Retinal pigment epithelial cell (primary cell): Measurements from ENCODE around the gene GGA3.

Experiments
- DNase-seq: peaks from one replicate; pipeline ENCODE4 v3.0.0-alpha.2; 2010; ENCODE audit warnings: low read depth
- H3K4me3 ChIP-seq: 2 replicates; pipeline ENCODE4 v1.5.1; 2011; ENCODE audit warnings: mild to moderate bottlenecking, low read length, control low read depth, moderate library complexity
- CTCF ChIP-seq: conservative IDR thresholded peaks from 2 replicates; pipeline ENCODE4 v1.5.1; 2011; ENCODE audit warnings: low read depth, low read length, control low read depth, inconsistent platforms

The GGA3 gene

GRCh38 chr17:75271233-75271954, 10.0 kb upstream of the GGA3 start:
- no peak for DNase-seq
- TF ChIP-seq CTCF, result peak; percentile 43
- peak overlapping the region; percentile 71 for H3K4me3 ChIP-seq

DNA sequence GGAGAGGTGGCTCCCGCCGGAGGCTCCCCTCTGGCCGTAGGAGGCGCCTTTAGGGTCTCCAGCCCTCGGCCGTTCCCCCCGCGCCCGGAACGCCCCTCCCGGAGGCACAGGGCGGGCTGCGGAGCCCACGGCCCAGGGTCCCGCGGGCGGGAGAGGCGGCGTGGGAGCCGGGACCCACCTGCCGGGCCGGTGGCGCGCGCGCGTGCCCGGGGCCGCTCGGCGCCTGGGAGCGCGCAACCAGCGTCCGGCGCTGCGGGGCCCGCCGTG, 9.5 kb upstream of the GGA3 start, which contains the start of gene MIF4GD:
MIF4GD (minus strand) TSS at position 266 of the 267 bp plus-strand sequence. CDS start 1,036 bp downstream, outside the sequence.
- DNase-seq, result no peak
- peak within 1 kb of the TSS; percentile 88 for H3K4me3 ChIP-seq
- no peak for TF ChIP-seq CTCF

- H3K4me3 ChIP-seq, result peak overlapping the region; percentile 88
- peak; percentile 61 for TF ChIP-seq CTCF
- peak; percentile 69 for DNase-seq
Observed at GRCh38 chr17:75270218-75270965, 9.0 kb upstream of the GGA3 start.

DNA sequence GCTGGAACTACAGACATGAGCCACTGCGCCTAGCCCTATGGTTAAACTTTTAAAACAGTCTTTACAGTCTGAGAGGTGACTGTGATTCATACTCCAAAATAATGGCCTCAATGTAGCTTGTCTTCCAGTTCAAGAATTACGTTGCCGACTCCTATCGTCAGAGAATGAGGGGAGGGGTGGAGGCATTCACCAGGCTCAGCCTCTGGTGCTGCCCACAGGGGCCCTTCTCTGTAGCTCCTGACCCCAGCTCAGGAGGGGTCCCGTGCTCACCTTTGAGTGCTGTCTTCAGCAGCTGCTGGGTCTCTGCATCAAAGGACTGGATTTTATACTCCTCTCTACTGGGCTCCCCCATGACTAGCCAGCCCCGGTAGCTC, 8.4 kb upstream of the GGA3 start:
- DNase-seq, result no peak
- H3K4me3 ChIP-seq, result peak overlapping the region; percentile 88
- TF ChIP-seq CTCF, result no peak

DNA sequence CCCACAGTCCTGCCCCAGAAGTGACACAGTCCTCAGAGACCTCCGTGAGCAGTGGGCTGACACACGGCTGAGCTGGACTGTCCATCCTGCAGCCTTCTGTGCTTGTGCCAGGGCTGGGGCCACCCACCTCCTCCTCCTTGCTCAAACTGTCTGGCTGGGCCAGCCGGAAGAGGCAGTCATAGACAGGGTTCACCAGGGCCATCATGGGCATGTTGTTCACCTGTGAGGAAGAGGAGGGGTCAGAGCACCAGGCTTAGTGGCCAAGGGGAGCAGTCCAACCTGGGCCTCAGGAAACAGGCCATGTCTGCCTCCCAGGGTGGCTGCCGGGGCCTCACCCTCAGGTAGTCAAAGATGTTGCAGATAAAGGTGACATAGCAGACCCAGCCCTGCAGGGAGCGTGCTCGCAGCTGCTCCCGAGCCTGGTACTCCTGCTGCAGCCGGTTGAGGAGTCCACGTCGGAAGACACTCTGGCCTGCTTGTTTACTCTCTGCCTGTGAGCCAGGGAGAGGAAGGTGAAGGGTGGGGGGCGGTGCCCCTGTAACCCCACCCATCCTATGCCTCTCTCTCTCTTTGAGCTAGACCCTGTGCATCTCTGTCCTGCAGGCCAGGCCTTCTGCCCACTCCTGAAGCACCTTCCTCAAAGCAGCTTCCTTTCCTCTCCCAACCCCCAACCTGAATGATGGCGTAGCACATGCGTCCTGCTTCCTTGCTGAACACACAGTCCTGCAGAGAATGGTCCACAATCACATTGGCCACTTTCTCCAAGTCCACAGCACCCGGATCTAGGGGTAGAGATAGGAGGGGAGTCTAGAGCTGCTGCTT, 6.2 kb upstream of the GGA3 start:
- DNase-seq, result no peak
- H3K4me3 ChIP-seq, result no peak overlapping the region
- no peak for TF ChIP-seq CTCF

- TF ChIP-seq CTCF, result no peak
- H3K4me3 ChIP-seq, result no peak overlapping the region
- DNase-seq, result no peak
Observed at GRCh38 chr17:75267153-75267410, 5.7 kb upstream of the GGA3 start.
